ENCODE results near the gene ZNF485. TPM values are rescaled to one million over a fixed set of nuclear protein-coding genes. Genes with fewer than 3 reads are reported as not detected.
A peak's percentile ranks its signal among the peaks of the same experiment; 100 is the strongest.

ZNF485 gene
- total RNA-seq, 1 donor from 2014 or later = 8.4 TPM

DNA sequence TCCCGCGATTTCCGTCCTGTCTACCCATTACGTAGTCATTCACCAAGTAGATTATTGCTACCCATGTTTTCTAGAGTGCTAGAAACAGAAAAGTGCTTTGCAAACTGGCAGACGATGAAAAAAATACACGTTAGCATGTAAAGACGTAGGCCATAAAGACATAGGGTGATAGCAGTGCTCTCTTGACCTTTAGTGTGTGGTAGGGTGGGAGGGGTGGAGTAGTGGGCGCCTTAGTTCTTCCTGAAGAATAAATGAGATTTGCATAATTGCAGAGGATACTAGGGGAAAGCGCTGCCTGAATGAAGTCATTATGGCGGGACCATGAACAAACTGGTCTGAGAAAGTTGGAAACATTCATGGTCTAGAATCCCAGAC, 948 bp downstream of the ZNF485 start:
- no peak for DNase-seq (ENCODE audit: low read depth, low spot score)
- peaks cover 8% of the 10 kb centered on the region for H3K9me3 Mint-ChIP-seq
- H3K4me1 Mint-ChIP-seq = peaks cover 15% of the 10 kb centered on the region
- TF ChIP-seq, protein P1, sequence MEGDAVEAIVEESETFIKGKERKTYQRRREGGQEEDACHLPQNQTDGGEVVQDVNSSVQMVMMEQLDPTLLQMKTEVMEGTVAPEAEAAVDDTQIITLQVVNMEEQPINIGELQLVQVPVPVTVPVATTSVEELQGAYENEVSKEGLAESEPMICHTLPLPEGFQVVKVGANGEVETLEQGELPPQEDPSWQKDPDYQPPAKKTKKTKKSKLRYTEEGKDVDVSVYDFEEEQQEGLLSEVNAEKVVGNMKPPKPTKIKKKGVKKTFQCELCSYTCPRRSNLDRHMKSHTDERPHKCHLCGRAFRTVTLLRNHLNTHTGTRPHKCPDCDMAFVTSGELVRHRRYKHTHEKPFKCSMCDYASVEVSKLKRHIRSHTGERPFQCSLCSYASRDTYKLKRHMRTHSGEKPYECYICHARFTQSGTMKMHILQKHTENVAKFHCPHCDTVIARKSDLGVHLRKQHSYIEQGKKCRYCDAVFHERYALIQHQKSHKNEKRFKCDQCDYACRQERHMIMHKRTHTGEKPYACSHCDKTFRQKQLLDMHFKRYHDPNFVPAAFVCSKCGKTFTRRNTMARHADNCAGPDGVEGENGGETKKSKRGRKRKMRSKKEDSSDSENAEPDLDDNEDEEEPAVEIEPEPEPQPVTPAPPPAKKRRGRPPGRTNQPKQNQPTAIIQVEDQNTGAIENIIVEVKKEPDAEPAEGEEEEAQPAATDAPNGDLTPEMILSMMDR (conservative IDR thresholded peaks at IDR 0.05) = no peak
- H3K27me3 Mint-ChIP-seq (ENCODE audit: low read depth) = peaks cover 20% of the 10 kb centered on the region
- peak overlapping the region; percentile 89 for H3K4me3 Mint-ChIP-seq
- no peak overlapping the region for H3K27ac Mint-ChIP-seq (ENCODE audit: unreplicated experiment)
- H3K36me3 Mint-ChIP-seq (ENCODE audit: low read depth) = peaks cover 31% of the 10 kb centered on the region

DNA sequence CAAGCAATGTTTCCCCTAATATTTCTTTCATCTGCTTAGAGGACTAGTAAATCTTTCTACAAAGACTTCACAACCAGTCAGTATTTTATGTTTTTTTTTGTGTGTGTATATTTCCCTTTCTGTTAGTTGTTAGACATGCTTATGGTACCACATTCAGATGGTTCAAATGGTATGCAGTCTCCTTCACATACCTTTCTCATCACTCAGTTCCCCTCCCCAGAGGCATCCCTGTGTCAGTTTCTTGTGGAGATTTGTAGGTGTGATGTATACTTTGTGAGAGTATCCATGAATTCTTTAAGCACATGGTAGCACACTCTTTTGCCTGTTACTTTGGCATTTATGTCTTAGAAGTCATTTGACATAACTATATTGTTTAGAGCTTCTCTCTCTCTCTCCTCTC, 4.4 kb downstream of the ZNF485 start:
- Mint-ChIP-seq H3K27ac (ENCODE audit: unreplicated experiment) (no peak overlapping the region), H3K4me3 (peak overlapping the region; percentile 14), H3K4me1 (peaks cover 15% of the 10 kb centered on the region), H3K27me3 (ENCODE audit: low read depth) (no peaks in the 10 kb centered on the region), H3K9me3 (peaks cover 10% of the 10 kb centered on the region), H3K36me3 (ENCODE audit: low read depth) (peaks cover 58% of the 10 kb centered on the region)
- DNase-seq (ENCODE audit: low read depth, low spot score) = no peak
- TF ChIP-seq, protein P1 (conservative IDR thresholded peaks at IDR 0.05) = no peak

DNA sequence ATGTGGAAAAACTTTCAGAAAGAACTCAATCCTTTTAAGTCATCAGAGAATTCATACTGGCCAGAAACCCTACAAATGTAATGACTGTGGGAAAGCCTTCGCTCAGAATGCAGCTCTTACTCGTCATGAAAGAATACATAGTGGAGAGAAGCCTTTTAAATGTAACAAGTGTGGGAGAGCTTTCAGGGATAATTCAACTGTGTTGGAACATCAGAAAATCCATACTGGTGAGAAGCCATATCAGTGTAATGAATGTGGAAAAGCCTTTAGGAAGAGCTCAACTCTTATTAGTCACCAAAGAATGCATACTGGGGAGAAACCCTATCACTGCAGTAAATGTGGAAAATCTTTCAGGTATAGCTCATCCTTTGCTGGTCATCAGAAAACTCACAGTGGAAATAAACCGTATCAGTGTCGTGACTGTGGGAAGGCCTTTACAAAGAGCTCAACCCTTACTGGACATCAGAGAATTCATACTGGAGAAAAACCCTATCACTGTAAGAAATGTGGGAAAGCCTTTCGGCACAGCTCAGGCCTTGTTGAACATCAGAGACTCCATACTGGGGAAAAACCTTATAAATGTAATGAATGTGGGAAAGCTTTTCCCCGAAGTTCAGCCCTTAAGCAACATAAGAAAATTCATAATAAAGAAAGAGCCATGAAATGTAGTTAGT, 10.6 kb downstream of the ZNF485 start:
- Mint-ChIP-seq H3K4me1 (no peaks in the 10 kb centered on the region), H3K27me3 (ENCODE audit: low read depth) (no peaks in the 10 kb centered on the region), H3K27ac (ENCODE audit: unreplicated experiment) (no peak overlapping the region), H3K4me3 (no peak overlapping the region), H3K9me3 (peaks cover 22% of the 10 kb centered on the region), H3K36me3 (ENCODE audit: low read depth) (peaks cover 63% of the 10 kb centered on the region)
- TF ChIP-seq, protein P1 (conservative IDR thresholded peaks at IDR 0.05) = no peak
- no peak for DNase-seq (ENCODE audit: low read depth, low spot score)

DNA sequence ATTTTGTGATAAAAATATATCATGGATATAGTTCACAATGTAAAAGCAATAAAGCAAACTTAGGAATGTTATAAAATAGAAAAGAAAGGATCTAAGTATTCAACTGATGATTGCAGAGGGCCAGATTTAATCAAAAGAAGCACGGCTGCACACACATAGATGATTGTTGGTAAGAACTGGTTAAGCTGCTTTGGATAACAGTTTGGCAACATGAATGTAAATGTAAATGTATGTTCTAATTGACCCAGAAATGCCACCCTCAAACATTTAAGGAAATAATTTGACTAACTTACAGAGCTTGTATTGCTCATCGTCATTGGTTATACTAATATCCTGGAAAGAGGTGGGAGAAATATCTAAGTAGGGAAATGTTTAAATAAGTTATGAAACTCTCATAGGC, 13.1 kb downstream of the ZNF485 start:
- H3K4me1 Mint-ChIP-seq = no peaks in the 10 kb centered on the region
- H3K36me3 Mint-ChIP-seq (ENCODE audit: low read depth) = peaks cover 42% of the 10 kb centered on the region
- peaks cover 22% of the 10 kb centered on the region for H3K9me3 Mint-ChIP-seq
- no peak overlapping the region for H3K27ac Mint-ChIP-seq (ENCODE audit: unreplicated experiment)
- H3K27me3 Mint-ChIP-seq (ENCODE audit: low read depth) = no peaks in the 10 kb centered on the region
- DNase-seq (ENCODE audit: low read depth, low spot score) = no peak
- TF ChIP-seq, protein P1 (conservative IDR thresholded peaks at IDR 0.05) = no peak
- H3K4me3 Mint-ChIP-seq = no peak overlapping the region

DNA sequence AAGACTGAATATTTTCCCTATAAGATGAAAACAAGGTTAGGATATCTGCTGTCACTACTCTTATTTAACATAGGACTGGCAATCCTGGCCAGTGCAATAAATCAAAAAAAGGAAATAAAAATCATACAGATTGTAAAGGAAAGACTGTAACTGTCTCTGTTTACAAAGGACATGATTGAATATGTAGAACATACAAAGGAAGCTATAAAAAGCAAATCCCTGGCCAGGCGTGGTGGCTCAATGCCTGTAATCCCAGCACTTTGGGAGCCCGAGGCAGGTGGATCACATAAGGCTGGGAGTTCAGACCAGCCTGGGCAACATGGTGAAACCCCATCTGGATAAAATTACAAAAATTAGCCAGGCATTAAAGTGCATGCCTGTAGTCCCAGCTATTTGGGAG, 15.8 kb downstream of the ZNF485 start:
- DNase-seq (ENCODE audit: low read depth, low spot score) = no peak
- Mint-ChIP-seq H3K36me3 (ENCODE audit: low read depth) (peaks cover 18% of the 10 kb centered on the region), H3K27ac (ENCODE audit: unreplicated experiment) (no peak overlapping the region), H3K27me3 (ENCODE audit: low read depth) (no peaks in the 10 kb centered on the region), H3K4me1 (no peaks in the 10 kb centered on the region), H3K9me3 (peaks cover 7% of the 10 kb centered on the region), H3K4me3 (no peak overlapping the region)
- TF ChIP-seq, protein P1 (conservative IDR thresholded peaks at IDR 0.05) = no peak
